ENCODE measurements around the gene NR4A1.

NR4A1 gene

DNA sequence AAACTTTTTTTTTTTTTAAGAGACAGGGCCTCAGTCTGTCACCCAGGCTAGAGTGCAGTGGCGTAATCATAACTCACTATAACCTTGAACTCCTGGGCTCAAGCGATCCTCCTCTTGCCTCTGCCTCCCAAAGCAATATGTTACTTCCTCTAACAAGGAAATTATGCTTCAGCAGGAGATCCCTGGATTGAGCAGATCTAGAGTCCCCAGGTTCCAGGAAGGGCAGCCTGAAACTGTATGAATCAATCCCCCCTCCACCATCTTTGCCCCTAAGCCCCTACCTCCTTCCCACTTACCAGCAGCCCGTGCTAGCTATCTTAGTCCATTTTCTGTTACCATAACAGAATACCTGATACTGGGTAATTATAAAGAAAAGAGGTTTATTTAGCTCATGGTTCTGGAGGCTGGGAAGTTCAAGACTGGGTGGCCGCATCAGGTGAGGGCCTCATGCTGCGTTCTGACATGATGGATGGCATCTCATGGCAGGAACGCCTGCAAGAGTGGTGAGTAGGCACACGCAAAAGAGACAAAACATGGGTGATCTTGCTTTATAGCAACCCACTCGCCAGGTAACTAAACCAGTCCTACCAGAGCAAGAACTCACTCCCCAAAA is 39.5 kb upstream of the NR4A1 start:
- TF ChIP-seq, protein P1, sequence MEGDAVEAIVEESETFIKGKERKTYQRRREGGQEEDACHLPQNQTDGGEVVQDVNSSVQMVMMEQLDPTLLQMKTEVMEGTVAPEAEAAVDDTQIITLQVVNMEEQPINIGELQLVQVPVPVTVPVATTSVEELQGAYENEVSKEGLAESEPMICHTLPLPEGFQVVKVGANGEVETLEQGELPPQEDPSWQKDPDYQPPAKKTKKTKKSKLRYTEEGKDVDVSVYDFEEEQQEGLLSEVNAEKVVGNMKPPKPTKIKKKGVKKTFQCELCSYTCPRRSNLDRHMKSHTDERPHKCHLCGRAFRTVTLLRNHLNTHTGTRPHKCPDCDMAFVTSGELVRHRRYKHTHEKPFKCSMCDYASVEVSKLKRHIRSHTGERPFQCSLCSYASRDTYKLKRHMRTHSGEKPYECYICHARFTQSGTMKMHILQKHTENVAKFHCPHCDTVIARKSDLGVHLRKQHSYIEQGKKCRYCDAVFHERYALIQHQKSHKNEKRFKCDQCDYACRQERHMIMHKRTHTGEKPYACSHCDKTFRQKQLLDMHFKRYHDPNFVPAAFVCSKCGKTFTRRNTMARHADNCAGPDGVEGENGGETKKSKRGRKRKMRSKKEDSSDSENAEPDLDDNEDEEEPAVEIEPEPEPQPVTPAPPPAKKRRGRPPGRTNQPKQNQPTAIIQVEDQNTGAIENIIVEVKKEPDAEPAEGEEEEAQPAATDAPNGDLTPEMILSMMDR (IDR thresholded peaks at IDR 0.05; ENCODE audit: insufficient read depth, low read depth, low read length, missing control alignments): no peak
- H3K4me3 ChIP-seq (ENCODE audit: low read length): no peak overlapping the region
- no peak for DNase-seq (ENCODE audit: low read depth)

DNA sequence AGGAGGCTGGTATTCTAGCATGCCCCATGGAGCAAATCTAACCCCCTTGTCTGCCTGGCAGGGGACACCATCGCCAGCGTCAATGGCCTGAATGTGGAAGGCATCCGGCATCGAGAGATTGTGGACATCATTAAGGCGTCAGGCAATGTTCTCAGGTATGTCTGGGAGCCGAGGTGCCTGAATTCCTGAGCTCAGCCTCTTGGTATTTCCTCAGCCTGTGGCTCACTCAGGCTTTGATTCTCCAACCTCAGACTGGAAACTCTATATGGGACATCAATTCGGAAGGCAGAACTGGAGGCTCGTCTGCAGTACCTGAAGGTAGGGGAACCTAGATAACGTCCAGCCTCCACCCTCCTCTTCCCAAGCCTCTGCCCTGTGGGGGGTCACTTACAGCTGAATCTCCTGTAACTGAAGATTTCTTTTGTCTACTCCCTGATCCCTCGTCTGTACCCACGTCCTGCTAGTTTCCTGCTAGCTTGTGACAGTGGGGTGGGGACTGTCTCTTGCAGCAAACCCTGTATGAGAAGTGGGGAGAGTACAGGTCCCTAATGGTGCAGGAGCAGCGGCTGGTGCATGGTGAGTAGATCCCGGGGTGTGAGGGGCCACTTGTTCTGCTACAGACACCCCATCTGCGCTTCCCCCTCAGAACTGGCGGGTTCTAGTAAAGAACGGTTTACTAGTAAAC is 37.5 kb upstream of the NR4A1 start:
- TF ChIP-seq, protein P1 (IDR thresholded peaks at IDR 0.05; ENCODE audit: insufficient read depth, low read depth, low read length, missing control alignments): no peak
- peak; percentile 23 for DNase-seq (ENCODE audit: low read depth)
- no peak overlapping the region for H3K4me3 ChIP-seq (ENCODE audit: low read length)

DNA sequence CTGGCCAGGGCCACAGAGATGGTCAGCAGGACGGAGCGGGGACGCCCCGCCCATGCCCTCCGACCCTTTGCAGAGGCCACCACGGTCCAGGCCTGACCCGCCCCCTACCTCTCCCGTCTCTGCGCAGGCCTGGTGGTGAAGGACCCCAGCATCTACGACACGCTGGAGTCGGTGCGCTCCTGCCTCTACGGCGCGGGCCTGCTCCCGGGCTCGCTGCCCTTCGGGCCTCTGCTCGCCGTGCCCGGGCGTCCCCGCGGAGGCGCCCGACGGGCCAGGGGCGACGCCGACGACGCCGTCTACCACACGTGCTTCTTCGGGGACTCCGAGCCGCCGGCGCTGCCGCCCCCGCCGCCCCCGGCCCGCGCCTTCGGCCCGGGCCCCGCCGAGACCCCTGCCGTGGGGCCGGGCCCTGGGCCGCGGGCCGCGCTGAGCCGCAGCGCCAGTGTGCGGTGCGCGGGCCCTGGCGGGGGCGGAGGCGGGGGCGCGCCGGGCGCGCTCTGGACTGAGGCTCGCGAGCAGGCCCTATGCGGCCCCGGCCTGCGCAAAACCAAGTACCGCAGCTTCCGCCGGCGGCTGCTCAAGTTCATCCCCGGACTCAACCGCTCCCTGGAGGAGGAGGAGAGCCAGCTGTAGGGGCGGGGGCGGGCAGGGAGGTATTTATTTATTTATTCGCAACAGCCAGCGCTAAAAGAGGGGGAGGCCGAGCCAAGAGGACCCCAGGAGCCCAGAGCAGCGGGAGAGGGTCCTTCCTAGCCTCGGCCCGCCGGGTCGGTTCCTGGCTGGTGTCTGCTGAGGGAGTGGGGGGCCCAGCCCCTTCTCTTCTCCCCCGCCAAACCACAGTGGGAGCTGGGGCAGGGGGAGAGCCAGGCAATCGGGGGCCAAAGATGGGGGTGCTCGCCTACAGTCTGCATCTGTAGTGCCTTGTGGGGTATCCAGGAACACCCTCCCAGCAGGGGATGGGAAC is 36.4 kb upstream of the NR4A1 start:
- peak; percentile 26 for DNase-seq (ENCODE audit: low read depth)
- H3K4me3 ChIP-seq (ENCODE audit: low read length): no peak overlapping the region

DNA sequence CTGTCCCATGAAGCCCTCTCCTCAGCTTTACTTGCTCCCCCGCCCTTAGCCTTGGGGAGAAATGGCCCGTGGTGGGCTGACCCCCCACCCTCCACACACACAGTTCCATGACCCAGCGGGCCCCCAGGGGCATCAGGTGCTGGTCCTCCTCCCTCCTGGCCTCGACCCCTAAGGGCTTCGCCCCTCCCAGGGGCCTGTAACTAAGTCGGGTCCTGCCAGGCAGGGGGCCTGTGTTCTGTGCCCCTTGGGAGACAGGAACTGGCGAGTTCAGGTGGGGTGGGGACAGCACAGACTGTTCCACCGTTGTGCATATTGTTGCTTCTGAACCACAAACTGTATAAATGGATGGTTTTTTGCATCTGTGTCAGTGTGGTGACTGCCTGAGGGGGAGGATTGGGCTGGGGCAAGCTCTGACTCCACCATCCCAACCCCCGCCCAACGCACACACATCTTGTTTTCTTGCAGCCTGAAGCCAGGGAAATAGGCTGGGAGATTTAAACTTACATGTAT is 35.7 kb upstream of the NR4A1 start:
- peak; percentile 86 for DNase-seq (ENCODE audit: low read depth)
- TF ChIP-seq, protein P1 (IDR thresholded peaks at IDR 0.05; ENCODE audit: insufficient read depth, low read depth, low read length, missing control alignments): no peak
- H3K4me3 ChIP-seq (ENCODE audit: low read length): no peak overlapping the region

More for the DNA sequence above, 36.4 kb upstream of the NR4A1 start:
- TF ChIP-seq, protein P1 (IDR thresholded peaks at IDR 0.05; ENCODE audit: insufficient read depth, low read depth, low read length, missing control alignments): no peak

DNA sequence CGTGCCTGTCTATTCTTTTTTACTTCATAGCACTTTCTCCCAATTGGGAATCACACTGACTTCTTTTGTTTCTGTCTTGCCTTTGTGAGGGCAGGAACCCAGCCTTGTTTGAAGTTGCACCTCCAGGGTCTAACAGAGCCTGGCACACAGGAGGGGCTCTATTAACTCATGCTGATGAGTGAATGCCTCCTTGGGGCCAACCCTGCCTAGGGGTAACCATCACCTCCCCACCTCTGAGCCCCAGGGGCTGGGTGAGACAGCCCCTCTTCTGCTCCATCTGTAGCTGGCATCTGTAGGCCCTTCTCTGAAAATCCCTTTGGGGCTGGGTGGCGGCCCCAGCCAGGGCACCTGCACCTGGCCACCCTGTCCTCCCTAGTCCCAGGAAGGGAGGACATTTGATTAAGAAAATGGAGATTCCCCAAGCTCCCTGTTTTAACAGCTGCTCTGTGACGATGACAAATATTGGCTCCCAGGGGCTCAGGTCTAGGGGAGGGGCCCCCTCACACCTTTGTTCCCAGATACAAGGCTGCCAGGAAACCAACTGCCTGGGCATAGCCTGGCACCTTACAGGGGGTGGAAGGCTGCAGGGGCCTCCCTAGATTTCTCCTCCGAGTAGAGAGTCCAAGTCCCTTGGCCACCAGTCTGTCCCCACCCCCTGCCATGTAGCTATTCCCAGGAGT is 32.7 kb upstream of the NR4A1 start:
- TF ChIP-seq, protein P1 (IDR thresholded peaks at IDR 0.05; ENCODE audit: insufficient read depth, low read depth, low read length, missing control alignments): no peak
- no peak overlapping the region for H3K4me3 ChIP-seq (ENCODE audit: low read length)
- DNase-seq (ENCODE audit: low read depth): no peak

DNA sequence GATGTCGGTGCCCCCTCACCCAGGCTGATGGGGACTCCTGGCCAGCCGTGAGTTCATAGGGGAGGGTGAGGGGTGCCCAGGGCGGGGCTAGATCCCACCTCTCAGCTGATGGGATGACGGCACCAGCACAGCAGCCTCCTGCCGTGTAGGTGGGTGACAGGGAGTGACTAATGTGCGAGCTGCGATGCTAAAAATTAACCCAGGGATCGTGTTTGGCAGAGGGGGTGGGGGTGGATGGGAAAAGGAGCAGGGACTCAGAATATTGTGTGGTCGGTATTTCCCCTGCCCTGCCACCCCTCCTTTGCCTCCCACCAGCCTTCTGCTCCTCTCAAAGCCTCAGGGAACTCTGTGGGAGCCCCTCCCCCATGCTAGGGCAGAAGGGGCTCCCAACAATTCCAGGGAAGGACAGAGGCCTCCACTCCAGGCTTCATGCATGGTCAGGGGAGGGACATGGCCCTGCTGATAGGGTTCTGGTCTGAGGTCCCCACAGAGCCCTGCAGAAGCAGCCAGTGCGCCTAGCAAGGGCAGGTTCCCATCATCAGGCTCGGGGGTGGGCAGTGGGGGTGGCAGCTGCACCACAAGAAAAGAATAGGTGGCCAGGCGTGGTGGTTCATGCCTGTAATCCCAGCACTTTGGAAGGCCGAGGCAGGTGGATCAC is 32.0 kb upstream of the NR4A1 start:
- no peak for DNase-seq (ENCODE audit: low read depth)
- TF ChIP-seq, protein P1 (IDR thresholded peaks at IDR 0.05; ENCODE audit: insufficient read depth, low read depth, low read length, missing control alignments): no peak
- no peak overlapping the region for H3K4me3 ChIP-seq (ENCODE audit: low read length)
